Ishikawa (cell line): ENCODE results near the gene NTPCR.

Source experiments
- CEBPB ChIP-seq: IDR thresholded peaks from 2 replicates; pipeline ENCODE4 v1.6.1; 2012
- CREB1 ChIP-seq: IDR thresholded peaks from 2 replicates; pipeline ENCODE4 v1.6.1; 2012; ENCODE audit warnings: low read depth
- EGR1 ChIP-seq: IDR thresholded peaks from 2 replicates; pipeline ENCODE4 v1.6.1; 2012
- EP300 ChIP-seq: IDR thresholded peaks from 2 replicates; pipeline ENCODE4 v1.6.1; 2012; ENCODE audit warnings: borderline replicate concordance
- FOXM1 ChIP-seq: IDR thresholded peaks from 2 replicates; pipeline ENCODE4 v1.6.1; 2012; ENCODE audit warnings: low read depth, borderline replicate concordance
- NFIC ChIP-seq: IDR thresholded peaks from 2 replicates; pipeline ENCODE4 v1.6.1; 2012
- RAD21 ChIP-seq: IDR thresholded peaks from 2 replicates; pipeline ENCODE4 v1.6.1; 2012; ENCODE audit warnings: low read depth
- TAF1 ChIP-seq: IDR thresholded peaks from 2 replicates; pipeline ENCODE4 v1.6.1; 2012; ENCODE audit warnings: low read depth, mild to moderate bottlenecking
- TCF12 ChIP-seq: IDR thresholded peaks from 2 replicates; pipeline ENCODE4 v1.6.1; 2012; ENCODE audit warnings: low read depth
- TEAD4 ChIP-seq: IDR thresholded peaks from 2 replicates; pipeline ENCODE4 v1.6.1; 2012
- YY1 ChIP-seq: IDR thresholded peaks from 2 replicates; pipeline ENCODE4 v1.6.1; 2012; ENCODE audit warnings: low read depth
- ZBTB7A ChIP-seq: IDR thresholded peaks from 2 replicates; pipeline ENCODE4 v1.6.1; 2012; ENCODE audit warnings: low read depth
- TF ChIP-seq, protein P1 (sequence below): IDR thresholded peaks from 2 replicates; pipeline ENCODE4 v1.6.1; 2012; ENCODE audit warnings: low read depth, mild to moderate bottlenecking
- TF ChIP-seq, protein P2 (sequence below): IDR thresholded peaks from 2 replicates; pipeline ENCODE4 v1.6.1; 2012
- TF ChIP-seq, protein P3 (sequence below): IDR thresholded peaks from 2 replicates; pipeline ENCODE4 v1.6.1; 2012

The NTPCR gene

DNA sequence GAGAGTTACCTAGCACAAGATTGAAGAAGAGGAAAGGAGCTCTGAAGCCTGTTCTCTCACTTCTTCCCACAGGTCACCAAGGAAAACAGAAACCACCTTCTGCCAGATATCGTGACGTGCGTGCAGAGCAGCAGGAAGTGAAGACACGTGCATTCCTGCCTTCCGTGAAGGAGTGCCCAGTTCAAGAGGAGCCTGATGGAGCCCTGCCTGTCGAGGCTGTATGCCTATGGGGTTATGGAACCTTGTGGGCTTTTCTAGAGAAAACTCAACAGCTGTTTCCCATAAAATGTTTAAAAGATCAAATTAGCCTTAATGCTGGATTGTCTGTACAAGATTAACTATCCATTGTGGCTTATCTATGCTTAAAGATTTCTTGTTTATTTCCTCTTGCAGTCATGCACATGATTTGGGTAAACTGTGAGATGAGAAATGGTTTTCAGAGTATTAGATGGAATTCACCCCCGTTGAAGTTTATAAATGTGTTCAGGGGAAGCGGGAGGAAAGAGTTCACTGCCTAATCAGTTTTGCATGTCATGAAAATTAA is 27.8 kb downstream of the NTPCR start:
- no peak for TF ChIP-seq FOXM1
- no peak for TF ChIP-seq ZBTB7A
- TF ChIP-seq TAF1, result no peak
- TF ChIP-seq NFIC, result no peak
- no peak for TF ChIP-seq YY1
- TF ChIP-seq, protein P1, sequence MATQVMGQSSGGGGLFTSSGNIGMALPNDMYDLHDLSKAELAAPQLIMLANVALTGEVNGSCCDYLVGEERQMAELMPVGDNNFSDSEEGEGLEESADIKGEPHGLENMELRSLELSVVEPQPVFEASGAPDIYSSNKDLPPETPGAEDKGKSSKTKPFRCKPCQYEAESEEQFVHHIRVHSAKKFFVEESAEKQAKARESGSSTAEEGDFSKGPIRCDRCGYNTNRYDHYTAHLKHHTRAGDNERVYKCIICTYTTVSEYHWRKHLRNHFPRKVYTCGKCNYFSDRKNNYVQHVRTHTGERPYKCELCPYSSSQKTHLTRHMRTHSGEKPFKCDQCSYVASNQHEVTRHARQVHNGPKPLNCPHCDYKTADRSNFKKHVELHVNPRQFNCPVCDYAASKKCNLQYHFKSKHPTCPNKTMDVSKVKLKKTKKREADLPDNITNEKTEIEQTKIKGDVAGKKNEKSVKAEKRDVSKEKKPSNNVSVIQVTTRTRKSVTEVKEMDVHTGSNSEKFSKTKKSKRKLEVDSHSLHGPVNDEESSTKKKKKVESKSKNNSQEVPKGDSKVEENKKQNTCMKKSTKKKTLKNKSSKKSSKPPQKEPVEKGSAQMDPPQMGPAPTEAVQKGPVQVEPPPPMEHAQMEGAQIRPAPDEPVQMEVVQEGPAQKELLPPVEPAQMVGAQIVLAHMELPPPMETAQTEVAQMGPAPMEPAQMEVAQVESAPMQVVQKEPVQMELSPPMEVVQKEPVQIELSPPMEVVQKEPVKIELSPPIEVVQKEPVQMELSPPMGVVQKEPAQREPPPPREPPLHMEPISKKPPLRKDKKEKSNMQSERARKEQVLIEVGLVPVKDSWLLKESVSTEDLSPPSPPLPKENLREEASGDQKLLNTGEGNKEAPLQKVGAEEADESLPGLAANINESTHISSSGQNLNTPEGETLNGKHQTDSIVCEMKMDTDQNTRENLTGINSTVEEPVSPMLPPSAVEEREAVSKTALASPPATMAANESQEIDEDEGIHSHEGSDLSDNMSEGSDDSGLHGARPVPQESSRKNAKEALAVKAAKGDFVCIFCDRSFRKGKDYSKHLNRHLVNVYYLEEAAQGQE, result no peak
- no peak for TF ChIP-seq CREB1
- no peak for TF ChIP-seq TEAD4
- no peak for TF ChIP-seq EP300
- no peak for TF ChIP-seq TCF12
- no peak for TF ChIP-seq EGR1
- no peak for TF ChIP-seq CEBPB
- TF ChIP-seq, protein P2, sequence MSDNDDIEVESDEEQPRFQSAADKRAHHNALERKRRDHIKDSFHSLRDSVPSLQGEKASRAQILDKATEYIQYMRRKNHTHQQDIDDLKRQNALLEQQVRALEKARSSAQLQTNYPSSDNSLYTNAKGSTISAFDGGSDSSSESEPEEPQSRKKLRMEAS, result no peak
- no peak for TF ChIP-seq RAD21
- TF ChIP-seq, protein P3, sequence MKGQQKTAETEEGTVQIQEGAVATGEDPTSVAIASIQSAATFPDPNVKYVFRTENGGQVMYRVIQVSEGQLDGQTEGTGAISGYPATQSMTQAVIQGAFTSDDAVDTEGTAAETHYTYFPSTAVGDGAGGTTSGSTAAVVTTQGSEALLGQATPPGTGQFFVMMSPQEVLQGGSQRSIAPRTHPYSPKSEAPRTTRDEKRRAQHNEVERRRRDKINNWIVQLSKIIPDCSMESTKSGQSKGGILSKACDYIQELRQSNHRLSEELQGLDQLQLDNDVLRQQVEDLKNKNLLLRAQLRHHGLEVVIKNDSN, result no peak

DNA sequence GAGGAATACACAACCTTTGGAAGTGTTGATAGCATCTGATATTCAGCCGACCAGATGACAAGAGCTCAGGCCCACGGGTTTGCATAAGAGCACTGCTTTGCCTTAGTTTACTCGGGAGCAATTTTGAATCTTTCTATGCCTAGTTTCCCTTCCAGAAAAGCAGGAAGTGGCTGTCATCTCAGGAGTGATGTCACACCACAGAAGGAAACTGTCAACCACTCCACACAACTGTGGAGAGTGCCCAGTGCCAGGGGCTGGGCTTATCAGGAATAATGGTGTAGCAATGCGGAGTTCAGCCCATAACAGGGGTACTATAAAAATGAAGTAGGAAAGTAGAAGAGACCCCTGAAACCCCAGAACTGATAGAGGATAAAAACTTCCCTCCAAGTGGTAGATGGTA is 28.4 kb downstream of the NTPCR start:
- TF ChIP-seq TAF1, result no peak
- TF ChIP-seq EP300, result no peak
- TF ChIP-seq RAD21, result no peak
- no peak for TF ChIP-seq TEAD4
- no peak for TF ChIP-seq CEBPB
- TF ChIP-seq, protein P1, result no peak
- TF ChIP-seq, protein P2, result no peak
- TF ChIP-seq, protein P3, result no peak

DNA sequence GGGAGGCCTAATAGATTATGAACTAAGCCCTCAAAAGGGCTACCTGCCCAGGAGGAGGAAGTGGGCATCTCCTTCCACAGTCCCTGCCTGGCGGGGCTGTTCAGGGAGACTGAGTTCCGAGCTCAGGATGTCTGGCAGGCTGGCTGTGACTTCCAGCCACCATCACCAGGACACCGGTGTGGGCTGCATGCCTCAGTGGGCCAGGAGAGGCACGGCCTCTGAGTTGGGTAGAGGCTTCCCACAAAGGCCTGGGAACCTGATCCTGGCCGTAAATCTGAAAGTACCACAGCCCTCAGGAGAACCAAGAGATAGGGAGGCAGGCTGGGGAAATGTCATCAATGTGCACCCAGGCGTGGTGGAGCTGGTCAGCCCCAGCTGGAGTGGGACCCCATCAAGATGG is 29.1 kb downstream of the NTPCR start:
- no peak for TF ChIP-seq NFIC
- no peak for TF ChIP-seq EGR1
- TF ChIP-seq, protein P2, result no peak
- TF ChIP-seq RAD21, result no peak
- no peak for TF ChIP-seq ZBTB7A
- TF ChIP-seq TEAD4, result no peak
- no peak for TF ChIP-seq EP300
- TF ChIP-seq CEBPB, result no peak
- no peak for TF ChIP-seq TAF1
- TF ChIP-seq CREB1, result no peak
- TF ChIP-seq, protein P3, result no peak
- TF ChIP-seq, protein P1, result no peak

DNA sequence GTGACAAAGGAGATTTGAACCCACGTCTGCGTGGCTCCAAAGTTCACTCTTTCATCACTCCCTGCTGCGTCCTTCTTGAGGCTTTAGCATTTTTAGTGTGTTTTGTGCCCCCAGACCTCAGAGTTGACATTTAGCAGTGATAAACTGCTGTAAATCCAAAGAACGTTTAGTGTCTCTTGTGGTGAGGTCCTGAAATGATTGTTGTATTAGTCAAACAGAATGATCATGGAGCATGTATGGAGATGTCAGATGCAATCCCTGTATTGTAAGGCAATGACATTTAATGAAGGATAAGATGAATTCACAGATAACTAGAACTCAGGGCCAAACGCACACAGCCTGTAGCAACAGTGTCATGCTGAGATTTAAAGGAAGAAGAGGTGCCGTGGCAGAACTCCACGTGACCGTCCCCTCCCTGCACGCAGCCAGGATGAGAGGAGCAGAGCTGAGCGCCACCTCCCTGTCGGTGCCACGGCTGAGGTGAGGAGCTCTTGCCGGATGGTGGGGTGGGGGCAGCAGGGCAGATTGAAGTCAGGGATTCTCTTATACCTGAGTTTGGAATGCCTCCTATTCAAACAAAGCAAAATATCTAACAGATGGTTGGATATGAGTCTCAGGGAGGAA is 30.1 kb downstream of the NTPCR start:
- TF ChIP-seq, protein P1, result no peak
- no peak for TF ChIP-seq EGR1
- no peak for TF ChIP-seq TEAD4
- TF ChIP-seq FOXM1, result no peak
- TF ChIP-seq, protein P3, result no peak
- no peak for TF ChIP-seq RAD21
- no peak for TF ChIP-seq EP300
- no peak for TF ChIP-seq CREB1
- TF ChIP-seq NFIC, result no peak
- no peak for TF ChIP-seq TCF12
- no peak for TF ChIP-seq YY1
- TF ChIP-seq CEBPB, result no peak
- TF ChIP-seq ZBTB7A, result no peak
